Muscle of arm (tissue), 12 donors: Measurements from ENCODE around the gene PIP4K2C. TPM values are rescaled to one million over a fixed set of nuclear protein-coding genes. Genes with fewer than 3 reads are reported as not detected.
"Not testable (repeated sequence)": the region's sequence is repeated elsewhere in the genome, so short reads cannot be mapped to it uniquely, and the experiment has no call there.

ENCODE experiments used
- DNase-seq: peaks from one replicate; pipeline ENCODE4 v3.0.0-alpha.2; 2013
- polyA plus RNA-seq, 12 donors: library from polyadenylated mRNA; unstranded; fragments of 120-200 nt; gene quantifications; one replicate each; pipeline ENCODE4 v1.2.1, GENCODE V29; 2013; ENCODE audit not compliant: insufficient read length in 12 of 12

PIP4K2C gene
- polyA plus RNA-seq, 12 donors = 11.2 to 20.7 (median 12.2) TPM; not detected in 1

GRCh38 chr12:57609101-57609780, 18.2 kb downstream of the PIP4K2C start:
- no peak for DNase-seq

DNA sequence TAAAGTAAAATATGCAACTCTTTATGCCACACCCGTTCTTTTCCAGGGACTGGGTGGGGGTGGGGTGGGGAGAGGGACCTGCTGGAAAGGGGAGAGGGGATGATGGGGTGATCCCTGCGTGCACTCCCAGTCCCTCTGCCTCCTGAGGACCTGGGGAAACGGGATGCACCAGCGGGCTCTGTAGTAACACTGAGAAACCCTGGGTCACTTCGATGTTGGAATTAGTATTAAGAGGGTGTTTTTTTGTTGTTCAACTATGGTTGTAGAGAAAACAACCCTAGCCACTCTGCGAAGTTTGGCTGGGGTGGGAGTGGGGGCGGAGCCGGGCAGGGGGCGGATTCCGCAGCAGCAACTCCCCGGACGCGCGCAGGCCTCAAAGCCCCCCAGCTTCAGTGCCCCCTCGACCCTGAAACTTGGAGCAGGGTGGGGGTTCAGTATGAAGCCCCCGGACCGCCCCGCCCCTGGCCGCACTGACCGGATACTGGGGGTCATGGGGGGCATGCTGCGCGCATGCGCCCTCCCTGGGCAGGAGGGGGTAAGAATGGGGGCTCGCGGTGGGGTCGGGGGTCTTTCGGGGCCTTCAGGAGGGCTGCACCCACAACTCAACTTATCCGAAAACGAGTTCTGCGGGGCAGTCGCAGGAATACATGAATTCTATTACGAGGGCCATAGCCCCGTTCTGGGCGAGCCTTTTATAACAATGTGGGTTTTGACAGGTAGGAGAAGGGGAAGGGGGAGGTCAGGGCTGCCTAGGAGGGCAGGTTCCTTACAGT, 19.0 kb downstream of the PIP4K2C start:
- DNase-seq = no peak

- DNase-seq = peak; percentile 71
Observed at GRCh38 chr12:57610554-57611107, 19.6 kb downstream of the PIP4K2C start.

DNA sequence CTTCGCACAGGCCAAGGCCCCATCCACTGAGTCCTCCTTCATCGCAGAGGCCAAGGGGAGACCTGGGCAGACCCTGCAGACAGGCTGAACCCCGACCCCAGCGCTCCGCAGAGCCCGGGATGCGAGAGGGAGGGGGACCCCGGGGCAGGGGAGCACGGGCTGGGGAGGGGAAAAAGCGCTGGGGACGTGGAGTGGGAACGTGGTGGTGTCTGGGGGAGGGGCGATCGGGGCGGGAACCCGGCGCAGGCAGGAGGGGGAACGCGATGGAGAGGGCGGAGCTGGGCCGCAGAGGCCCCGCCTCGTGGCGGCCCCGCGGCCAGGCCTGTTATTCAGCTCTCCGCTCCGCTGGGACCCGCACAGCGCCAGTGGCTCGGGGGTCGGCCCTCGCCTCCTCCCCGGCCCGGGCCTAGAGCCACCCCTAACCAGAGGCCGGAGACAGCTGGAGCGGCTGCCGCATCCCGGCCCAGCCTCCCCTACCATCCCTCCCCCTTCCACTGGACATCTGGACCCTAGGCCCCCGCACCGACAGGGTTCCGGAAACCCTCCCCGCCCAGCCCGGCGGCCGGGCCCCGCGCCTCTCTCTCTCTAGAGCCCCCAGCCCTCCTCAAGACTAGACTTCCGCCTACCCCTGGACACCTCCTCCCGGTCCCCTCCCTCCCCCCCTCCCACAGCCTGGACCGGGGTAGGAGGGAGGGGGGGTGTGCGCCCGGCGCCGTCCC, 20.3 kb downstream of the PIP4K2C start, which contains the start of gene ARHGEF25:
Gene ARHGEF25, plus strand, starts transcription at position 328 of the 719 bp plus-strand sequence. CDS start 460 bp downstream, outside the sequence.
- peak; percentile 94 for DNase-seq

- no peak for DNase-seq
Observed at GRCh38 chr12:57611827-57612710, 21.1 kb downstream of the PIP4K2C start.

GRCh38 chr12:57612711-57613426, 21.9 kb downstream of the PIP4K2C start:
- DNase-seq = no peak

DNA sequence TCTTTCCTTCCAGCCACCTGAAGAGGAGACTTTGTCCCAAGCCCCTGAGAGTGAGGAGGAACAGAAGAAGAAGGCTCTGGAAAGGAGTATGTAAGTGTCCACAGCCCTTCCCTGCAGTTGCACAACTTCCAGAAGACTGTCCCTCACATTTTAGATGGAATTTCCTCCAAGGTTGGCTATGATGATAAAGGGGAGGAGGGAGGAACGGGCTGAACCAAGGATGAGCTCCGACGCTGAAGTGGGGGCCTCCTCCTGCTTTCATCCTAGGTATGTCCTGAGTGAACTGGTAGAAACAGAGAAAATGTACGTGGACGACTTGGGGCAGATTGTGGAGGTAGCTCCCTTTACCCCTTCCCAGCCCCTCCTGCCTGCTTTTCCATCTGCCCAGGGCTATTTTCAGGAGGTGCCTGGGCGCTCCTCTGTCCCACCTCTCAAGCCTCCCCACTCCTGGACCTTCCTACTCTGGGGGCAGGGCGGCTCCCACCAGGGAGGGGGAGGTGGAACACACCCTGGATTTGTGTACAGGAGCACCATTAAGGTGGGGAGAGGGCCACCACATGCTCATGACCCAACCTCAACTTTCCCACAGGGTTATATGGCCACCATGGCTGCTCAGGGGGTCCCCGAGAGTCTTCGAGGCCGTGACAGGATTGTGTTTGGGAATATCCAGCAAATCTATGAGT, 22.6 kb downstream of the PIP4K2C start:
- no peak for DNase-seq

DNA sequence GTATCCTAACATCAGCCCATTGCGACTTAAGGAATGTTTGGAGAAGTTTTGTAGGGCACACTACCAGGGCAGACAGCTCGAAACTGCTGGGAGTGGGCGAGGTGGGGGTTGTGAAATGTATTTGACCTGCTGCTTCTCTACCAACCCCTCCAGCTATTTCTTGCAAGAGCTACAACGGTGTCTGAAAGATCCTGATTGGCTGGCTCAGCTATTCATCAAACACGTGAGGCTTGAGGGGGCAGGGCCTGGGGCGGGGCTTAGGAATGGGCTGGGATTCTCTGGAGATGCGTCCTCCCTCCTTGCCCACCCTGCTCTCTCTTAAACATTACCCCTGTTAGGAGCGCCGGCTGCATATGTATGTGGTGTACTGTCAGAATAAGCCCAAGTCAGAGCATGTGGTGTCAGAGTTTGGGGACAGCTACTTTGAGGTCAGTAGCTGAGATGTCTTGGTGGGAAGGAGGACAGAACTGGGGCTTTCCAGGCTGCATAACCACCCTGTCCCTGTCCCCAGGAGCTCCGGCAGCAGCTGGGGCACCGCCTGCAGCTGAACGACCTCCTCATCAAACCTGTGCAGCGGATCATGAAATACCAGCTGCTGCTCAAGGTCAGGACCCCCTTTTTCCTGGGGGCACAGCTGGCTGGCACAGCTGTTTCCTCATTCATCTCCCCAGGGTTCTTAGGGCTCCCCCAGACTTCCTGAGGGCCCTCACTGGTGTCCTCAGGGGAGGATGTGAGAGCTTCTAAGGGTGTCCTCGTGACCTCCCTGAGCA, 23.4 kb downstream of the PIP4K2C start:
- no peak for DNase-seq

DNA sequence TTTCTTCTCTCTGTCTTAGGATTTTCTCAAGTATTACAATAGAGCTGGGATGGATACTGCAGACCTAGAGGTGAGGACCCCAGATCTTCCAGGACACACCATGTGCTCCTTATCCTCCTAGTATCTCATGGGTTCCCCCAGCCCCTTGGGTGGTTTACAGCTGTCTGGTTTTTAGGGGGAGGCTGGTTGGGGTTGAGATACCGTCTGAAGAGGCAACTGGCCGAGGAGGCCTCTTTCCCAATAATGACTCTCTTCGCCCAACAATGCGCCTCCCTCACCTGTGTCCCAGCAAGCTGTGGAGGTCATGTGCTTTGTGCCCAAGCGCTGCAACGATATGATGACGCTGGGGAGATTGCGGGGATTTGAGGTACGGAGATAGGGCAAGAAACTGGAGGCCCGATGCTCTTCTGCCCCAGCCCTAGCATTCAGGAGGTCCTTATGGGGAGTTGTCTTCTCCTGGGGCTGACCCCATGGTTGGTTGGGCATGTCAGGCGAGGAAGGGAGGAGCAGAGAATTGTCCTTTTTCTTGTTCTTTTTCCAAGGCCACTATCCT, 24.0 kb downstream of the PIP4K2C start:
- DNase-seq = no peak

DNA sequence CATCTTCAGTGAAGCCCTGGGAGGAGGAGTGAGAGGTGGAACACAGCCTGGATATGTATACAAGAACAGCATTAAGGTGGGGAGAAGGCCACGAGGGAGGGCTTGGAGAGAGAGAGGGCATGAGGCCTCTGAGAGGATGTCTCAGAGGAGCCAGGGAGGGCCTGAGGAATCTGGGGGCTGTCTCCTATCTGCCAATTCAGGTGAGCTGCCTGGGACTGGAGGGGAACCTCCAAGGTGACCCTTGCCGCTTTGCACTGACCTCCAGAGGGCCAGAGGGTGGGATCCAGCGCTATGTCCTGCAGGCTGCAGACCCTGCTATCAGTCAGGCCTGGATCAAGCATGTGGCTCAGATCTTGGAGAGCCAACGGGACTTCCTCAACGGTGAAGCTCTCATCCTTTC, 24.6 kb downstream of the PIP4K2C start:
- DNase-seq = no peak

GRCh38 chr12:57616383-57617101, 25.6 kb downstream of the PIP4K2C start:
- DNase-seq = no peak

- DNase-seq = no peak
Observed at GRCh38 chr12:57617942-57618341, 26.9 kb downstream of the PIP4K2C start.

DNA sequence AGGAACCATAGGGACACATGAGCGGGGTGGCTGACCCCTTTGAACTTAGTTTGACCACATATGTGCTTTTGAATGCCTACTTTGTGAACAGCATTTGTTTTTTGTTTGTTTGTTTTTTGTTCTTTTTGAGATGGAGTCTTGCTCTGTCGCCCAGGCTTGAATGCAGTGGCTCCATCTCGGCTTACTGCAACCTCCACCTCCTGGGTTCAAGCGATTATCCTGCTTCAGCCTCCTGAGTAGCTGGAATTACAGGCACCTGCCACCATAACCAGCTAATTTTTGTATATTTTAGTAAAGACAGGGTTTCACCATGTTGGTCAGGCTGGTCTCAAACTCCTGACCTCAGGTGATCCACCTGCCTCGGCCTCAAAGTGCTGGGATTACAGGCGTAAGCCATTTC, 27.4 kb downstream of the PIP4K2C start:
- DNase-seq = not testable (repeated sequence)

DNA sequence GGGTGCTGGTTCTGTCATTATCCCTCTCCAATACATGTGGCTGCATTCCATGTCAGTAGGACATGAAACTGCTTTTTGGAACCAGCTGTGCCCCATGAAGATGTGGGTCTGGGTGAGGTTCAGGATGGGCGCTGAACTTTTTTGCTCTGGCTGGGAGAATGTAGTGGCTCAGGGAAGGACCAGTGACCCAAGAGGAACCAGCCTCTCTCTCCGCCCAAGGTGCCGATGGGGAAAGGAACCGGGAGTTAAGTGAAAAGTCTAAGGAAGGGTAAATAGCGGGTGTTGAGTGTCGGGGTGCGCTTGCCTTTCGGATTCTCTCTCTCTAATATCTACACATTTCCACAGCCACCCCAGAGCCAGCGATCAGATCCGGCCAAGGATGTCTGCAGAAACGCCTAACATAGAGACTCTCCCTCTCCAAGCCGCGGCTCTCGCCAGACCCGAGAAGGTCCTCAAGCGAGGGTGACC, 28.0 kb downstream of the PIP4K2C start:
- DNase-seq = no peak

GRCh38 chr12:57619434-57620244, 28.6 kb downstream of the PIP4K2C start:
- DNase-seq = no peak

DNA sequence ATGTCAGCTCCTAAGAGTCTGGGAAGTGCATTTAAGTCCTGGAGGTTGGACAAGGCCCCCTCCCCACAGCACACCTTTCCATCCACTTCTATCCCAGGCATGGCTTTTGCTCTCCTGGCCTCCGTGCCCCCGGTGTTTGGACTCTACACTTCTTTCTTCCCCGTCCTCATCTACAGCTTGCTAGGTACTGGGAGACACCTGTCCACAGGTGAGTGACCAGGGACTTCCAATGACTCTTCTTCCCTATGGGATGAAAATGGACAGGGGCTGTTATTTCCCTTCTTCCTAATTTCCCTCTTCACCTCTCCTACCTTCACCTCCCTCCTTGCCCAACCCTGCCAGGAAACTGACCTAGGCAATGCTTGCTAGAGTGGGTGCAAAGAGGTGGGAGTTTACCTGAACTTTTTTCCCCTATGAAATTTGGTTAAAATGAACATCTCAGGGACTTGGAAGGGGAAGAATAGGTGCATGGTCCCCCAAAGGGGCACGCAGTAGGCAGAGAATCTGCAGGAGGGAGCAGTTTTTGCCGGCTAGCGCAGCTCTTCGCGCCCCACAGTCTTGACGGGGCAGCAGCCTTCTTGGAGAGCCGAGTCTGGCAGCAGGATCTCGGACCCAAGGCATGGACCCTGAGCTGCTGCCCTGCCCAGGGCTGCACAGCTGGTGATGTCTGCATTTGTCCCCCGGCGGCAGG, 29.4 kb downstream of the PIP4K2C start:
- DNase-seq = no peak
